H1 (cell line): ENCODE measurements around the gene GABRR1.

Experiments used
- CHD2 ChIP-seq: IDR thresholded peaks from 2 replicates; pipeline ENCODE4 v1.6.1; 2012; ENCODE audit warnings: low read length, improper control_type of control experiment
- EZH2 ChIP-seq: fragments of 200-600 bp; sonication (generic); IDR thresholded peaks from 2 replicates; pipeline ENCODE4 v1.7.1; 2012; ENCODE audit warnings: low read depth, mild to moderate bottlenecking, moderate library complexity, low read length, inconsistent platforms; ENCODE audit not compliant: severe bottlenecking
- GTF2F1 ChIP-seq: IDR thresholded peaks from 2 replicates; pipeline ENCODE4 v1.6.1; 2012; ENCODE audit warnings: low read depth, low read length, improper control_type of control experiment, borderline replicate concordance
- TF ChIP-seq, protein P1 (sequence below), 3 experiments: IDR thresholded peaks; 1 replicate in 2 of 3; 2 replicates in 1 of 3; pipeline versions ENCODE4 v1.5.1 to v1.6.1; 2011; ENCODE audit warnings: low read length in 3 of 3, mild to moderate bottlenecking in 3 of 3, inconsistent platforms in 2 of 3, low read depth in 1 of 3, moderate library complexity in 1 of 3; ENCODE audit not compliant: insufficient read depth in 1 of 3; ENCODE audit errors: control extremely low read depth in 1 of 3

DNA sequence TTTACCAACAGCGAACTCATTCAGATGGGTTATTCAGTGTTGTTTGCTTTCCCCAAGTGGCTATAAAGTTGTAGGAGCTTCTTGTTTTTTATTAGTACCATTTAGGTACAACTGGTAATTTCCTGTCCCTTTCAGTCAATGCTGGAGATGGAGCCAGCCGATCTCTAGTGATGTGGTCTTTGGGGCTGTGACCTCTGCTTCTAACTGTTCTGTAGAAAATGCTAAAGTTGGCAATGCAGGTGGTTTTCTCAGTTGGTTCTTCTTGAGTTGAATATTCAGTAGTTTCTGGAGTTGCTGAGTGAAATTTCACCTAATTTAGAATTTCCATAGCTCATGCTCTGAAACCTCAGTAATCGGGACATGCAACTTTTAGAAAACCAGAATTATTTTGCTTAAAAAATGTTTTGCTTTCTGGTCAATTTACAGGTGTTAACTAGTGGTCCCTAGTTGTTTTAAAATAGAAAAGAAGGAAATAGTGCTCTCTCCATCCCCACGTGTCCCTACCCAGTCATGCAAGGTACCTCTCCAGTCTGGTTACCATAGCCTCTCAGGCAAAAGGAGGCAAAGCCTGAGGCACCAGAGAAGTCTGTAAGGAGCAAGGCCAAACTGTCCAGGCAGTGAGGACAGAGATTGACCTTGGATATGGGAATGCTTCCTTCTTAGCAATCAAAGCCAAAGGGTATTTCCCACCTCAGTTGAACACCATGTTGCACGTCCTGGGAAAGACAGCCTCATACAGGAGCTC, 27.3 kb upstream of the GABRR1 start:
- TF ChIP-seq, protein P1, sequence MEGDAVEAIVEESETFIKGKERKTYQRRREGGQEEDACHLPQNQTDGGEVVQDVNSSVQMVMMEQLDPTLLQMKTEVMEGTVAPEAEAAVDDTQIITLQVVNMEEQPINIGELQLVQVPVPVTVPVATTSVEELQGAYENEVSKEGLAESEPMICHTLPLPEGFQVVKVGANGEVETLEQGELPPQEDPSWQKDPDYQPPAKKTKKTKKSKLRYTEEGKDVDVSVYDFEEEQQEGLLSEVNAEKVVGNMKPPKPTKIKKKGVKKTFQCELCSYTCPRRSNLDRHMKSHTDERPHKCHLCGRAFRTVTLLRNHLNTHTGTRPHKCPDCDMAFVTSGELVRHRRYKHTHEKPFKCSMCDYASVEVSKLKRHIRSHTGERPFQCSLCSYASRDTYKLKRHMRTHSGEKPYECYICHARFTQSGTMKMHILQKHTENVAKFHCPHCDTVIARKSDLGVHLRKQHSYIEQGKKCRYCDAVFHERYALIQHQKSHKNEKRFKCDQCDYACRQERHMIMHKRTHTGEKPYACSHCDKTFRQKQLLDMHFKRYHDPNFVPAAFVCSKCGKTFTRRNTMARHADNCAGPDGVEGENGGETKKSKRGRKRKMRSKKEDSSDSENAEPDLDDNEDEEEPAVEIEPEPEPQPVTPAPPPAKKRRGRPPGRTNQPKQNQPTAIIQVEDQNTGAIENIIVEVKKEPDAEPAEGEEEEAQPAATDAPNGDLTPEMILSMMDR (IDR thresholded peaks at IDR 0.05; ENCODE audit: control extremely low read depth in 1 of 3, insufficient read depth in 1 of 3, low read depth in 1 of 3, low read length in 3 of 3) = no peak
- TF ChIP-seq CHD2 (no peak), EZH2 (no peak), GTF2F1 (no peak)
